IPS-NIHi7 (cell line): ENCODE results near the gene VSNL1.
A peak's percentile ranks its signal among the peaks of the same experiment; 100 is the strongest.

Source experiments
- DNase-seq: peaks from one replicate; pipeline ENCODE4 v3.0.0; 2012; ENCODE audit warnings: mixed read lengths; ENCODE audit errors: extremely low spot score

Gene VSNL1

DNA sequence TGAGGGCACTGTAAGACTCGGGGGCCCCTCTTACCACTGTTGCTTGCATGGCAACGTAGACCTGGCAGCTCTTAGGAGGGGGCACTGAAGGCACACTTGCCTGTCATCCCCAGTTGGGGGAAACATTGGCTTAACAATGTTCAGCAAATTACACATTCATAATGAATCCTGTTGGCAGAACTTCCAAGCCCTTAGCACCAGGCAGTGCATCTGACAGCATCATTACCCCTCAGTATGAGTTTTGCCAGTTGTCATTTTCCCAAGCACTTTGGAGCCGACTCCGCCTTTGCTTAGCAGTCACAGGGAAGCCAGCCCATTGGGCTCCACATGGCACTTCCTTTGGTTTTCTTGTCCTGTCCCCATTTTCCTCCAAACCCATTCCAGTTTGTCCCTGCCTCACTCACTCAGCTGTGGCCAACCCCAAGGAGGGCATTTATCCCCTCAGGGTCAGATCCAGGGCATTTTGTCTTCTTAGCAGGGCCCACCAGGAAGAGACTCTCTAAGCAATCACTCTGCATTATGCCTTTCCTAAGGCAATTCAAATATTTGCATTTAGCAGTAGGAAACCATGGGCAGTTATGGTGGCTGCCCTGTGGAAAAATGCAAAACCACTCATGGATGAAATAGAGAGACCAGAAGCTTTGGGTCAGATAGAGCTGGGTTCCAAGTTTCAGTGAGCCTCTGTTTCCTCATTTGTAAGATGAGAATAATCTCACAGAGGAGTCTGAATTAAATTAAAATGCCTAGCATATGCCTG, 73.9 kb downstream of the VSNL1 start:
- no peak for DNase-seq

DNA sequence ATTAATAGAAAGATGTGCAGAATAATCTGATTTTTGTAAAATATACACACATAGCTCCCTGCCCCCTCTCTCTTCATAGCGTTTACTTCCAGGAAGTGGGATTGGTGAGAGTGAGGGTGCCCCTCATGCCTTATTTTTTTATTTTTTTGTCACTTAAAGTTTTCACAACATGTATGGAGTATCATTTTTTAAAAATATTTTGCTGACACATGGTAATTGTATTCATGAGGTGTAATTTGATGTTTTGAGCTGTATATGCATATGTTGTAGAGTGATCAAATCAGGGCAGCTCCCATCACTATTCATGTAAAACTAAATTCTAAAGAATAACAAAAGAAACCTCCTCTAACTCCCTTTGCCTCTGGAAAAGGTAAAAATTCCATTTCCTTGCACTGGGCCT, 74.7 kb downstream of the VSNL1 start:
- DNase-seq, result no peak

DNA sequence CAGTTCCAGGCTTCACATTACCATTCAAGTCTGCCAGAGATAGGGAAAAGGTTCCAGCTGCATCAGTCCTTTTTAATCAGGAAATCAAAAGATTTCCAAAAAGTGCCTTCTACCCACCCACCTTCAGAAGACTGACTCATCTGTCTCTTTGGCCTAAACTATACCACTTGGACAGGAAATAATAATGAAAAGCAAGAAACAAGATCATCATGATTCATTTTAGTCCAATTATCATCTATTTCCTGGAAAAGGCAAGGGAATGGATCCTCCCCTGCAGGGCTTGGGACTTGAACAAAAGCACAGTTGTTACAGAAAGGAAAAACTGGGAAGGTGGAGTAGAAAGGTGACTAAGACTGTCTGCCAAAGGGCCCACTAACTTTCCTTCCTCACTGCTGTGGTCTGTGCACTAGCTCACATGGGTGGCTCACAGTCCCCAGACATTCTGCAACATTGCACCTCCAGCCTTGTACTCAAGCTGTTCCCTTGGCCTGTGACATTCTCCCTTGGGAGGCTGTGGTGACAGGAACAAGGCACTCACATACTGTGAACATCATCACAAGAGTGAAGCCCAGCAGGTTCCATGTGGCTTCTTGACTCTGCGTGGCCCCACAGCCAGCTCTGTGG, 75.3 kb downstream of the VSNL1 start:
- DNase-seq, result no peak

DNA sequence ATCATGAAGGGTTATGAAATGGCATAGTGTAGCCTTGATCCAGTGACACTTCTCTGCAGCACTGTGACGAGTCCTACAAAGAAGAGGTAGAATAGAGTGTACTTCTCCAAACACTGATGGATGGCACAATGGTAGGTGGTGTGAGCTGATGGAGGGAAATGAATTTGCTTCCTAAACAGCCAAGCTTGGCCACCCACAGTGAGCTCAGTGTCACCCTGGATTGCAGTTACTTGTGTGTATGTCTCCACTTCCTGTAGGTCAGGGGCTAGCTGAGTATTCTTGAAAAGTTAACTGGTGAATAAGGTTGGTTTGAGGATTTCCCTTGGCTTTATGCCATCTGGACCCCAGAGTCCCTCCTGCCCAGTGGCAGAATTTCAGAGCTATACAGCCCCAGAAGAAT, 75.9 kb downstream of the VSNL1 start:
- no peak for DNase-seq

DNA sequence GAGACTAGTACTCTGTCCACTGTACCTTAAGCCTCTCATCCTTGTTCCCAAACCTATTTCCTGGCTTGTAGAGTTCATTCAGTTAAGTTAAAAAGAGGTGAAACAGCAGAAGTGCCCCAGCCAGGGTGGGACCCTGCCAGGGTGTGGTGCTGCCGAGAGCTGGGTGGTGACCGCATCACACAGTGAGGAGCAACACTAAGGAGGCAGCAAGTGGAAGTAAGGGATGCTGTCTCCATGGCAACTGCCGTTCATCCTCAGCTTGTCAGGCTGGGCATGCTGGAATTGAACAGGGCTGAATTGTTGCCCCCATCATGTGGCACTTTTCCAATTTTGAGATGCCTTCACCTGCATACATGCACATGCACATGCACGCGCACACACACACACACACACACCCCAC, 77.0 kb downstream of the VSNL1 start:
- no peak for DNase-seq

DNA sequence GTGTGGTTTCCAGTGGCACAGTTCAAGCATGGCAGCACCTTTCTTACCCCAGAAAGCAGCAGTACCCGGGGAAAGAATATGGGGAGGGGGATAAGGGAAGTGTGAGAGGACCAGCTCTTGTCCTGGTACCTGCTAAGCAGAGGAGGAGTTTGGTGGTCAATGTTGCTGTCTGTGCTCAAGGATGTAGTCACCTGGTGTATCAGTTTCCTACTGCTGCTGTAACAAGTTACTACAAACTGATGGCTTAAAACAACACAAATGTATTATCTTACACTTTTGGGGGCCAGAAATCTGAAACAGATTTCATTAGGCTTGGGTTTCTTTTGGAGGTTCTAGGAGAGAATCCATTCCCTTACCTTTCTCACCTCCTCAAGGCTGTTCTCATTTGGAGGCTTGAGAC, 77.5 kb downstream of the VSNL1 start:
- DNase-seq, result no peak

DNA sequence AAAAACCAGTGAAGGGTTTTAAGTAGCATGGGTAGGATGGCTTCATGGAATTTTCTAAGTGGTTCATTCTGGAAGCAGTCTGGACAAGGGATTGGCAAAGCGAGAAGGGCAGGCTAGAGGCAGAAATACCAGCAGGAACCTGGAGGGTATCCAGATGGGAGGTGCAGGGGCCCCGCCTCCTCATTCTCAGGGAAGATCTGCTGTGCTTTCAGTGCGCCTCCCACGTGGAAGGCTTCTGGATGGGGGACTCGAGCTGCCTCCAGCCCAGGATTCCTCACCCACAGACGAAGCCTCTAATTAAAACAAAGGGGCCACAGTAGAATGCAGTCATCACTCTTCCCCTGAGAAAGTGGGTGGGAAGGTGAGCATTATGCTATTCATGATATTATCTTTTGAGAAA, 79.8 kb downstream of the VSNL1 start:
- peak; percentile 45 for DNase-seq

DNA sequence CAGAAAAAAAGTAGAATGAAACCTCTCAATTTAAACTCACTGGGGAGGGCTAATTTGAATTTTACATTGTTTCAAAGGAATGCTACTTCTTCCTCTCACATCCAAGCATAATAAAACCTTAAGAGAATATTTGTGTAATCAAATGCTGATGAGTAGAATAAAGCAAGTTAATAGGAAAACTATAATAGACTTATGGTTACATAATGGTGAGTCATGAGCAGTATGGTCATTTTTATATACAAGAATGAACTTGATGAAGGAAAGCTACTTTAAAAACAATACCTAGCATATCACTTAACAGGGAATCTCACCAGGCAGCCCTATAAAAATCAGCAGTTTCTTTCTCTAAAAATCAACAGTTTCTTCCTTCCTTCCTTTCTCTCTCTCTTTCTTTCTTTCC, 80.3 kb downstream of the VSNL1 start:
- DNase-seq, result no peak

DNA sequence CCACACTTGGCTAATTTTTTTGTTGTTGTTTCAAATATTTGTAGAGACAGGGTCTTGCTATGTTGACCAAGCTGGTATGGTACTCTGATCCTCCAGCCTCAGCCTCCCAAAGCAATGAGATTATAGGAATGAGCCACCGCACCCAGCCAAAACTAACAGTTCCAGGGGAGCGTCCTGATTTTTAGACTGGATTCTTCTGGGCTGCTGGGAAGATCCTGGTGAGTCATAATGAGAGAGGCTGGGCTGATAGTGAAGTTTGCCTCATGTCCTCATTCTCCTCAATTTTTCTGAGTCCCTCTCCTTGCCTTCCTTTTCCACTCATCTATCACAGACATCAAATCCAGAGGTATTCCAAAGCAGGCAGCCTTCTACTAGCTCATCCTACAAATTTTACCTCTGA, 81.3 kb downstream of the VSNL1 start:
- DNase-seq, result no peak

DNA sequence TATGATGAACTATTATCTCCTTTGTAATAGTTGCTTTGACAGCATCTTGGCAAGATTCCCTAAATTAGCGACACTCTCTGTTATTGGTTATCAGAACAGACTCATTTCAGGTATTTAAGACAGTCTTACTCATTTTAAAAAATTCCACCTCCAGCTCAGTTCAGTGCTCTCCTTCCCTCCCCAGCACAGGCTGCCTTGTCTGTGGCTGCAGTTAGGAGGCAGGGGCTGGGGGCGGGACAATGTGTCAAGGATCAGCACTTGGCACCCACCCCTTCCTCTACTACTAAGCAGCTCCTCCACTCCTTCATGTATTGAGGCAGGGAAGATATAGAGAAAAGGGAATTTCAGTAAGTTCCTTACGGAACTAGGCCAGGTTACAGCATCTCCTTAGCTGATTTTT, 85.0 kb downstream of the VSNL1 start:
- DNase-seq, result no peak

DNA sequence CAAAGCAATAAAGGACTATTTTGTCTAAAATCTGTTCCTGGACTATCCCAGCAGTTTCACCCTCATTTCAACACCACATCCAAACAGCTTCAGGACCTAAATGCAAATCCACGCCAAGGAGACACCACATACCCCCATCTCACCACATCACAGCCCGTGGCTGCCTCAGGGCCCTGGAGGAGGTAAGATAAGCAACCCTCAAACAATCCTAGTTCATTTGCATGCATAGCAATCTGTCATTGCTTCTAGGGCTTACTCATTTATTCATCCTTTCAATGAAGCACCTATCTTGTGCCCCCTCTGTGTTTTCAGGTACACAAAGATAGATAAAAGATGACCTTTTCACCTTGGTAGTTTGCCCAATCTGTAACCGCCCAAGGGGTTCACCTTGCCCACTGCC, 86.5 kb downstream of the VSNL1 start:
- no peak for DNase-seq

DNA sequence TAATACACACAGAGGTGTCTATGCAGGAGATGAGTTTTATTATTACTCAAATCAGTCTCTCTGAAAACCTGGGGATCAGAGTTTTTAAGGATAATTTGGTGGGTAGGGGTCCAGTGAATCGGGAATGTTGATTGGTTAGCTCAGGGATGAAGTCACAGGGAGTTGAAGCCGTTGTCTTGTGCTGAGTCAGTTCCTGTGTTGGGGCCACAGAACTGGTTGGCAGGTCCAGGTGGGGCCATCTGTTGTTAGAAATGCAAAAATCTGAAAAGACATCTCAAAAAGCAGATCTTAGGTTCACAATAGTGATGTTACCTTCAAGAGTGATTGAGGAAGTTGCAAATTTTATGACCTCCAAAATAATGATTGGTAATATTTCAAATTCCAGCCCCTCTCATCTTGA, 86.9 kb downstream of the VSNL1 start:
- DNase-seq, result no peak

DNA sequence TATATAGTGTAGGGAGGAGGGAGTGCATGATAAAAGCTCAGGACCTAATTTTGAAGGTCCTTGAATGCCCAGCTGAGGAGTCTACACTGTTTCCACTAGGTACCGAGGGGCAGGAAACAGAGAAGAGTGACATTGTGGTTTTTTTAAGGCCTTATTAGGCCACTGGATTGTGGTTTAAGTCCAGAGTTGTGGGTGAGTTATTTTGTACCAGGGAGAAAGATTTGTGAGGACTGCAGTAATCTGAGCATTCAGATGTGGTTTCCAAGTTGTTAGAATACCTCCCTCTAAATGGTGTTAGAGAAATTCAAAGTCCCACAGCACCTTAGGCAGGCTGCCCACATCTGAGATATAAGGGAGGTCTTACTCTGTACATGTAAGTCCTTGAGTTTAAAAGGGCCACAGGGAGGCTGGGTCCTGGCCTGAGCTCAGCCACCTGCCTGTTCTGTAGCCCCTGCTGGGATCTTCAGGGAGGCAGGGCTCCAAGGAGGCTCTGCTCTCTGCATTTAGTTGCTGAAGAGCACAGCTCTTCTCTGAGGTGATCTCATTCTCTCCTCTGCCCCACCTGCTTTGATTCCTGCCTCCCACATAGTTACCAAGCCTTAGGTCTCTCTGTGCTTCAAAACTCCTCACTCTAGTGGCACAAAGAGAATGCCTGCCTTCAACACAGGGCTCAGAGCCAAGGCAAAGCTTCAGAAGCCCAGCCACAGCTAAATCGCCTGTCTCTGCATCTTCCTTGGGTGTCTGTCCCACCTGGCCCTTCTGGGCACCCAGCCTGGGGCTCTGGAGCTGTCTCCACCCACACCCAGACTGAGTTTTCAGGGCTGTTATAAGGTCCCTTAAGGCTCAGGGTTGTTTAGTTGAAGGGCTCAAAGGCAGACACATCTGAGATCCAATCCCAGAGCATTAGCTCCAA, 88.1 kb downstream of the VSNL1 start:
- no peak for DNase-seq

DNA sequence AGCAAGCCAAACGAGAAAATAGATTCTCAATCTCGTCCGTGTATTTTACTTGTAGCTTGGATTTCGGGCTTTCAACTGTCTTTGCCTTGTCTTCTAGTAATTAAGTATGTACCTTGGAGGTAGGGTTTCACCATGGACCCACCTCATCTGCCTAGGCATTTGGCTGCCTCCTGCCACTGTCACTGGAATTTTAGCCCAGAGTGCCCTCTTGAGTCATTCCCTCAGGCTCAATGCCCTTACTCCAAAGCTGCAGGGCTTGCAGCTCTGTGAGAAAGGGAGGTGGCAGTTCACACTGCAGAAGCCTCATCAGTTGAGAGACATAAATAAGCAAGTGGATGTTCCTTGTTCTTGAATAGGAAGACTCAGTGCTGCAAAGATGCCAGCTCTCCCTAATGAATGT, 89.6 kb downstream of the VSNL1 start:
- DNase-seq, result no peak

DNA sequence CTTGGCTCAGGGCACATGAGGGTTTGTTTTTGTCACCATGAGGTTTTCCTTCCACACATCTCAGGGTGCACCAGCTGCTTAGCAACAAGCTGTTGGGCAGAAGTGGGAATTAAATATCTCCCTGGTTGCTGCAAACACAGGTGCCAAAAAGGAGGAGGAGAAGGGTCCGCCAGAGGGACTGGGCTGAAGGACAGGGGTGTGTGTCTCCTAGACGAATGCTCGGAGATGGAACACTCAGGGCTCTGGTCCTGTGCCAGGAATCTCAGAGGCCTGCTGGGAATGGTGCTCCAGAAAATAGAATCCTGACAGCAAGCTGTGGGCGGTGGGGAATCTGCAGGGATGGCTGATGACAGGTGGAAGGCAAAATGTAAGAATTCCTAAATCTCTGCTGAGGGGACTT, 94.5 kb downstream of the VSNL1 start:
- DNase-seq, result no peak

DNA sequence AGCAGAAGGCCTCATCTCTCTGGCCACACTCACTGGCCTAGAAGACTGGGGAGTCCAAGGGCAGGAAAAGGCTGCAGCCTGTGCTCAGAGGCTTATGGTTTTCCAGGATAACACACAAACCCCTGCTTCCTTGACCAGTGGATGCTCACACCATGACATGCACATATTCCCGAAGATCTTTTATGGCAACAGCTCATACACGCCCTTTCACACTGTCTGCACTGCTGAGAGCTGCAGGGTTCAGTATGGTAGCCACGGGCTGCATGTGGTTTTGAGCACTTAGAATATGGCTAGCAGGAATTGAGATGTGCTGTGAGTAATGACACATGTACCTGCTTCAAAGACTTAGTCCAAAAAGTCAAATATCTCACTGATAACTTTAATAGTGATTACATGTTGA, 95.8 kb downstream of the VSNL1 start:
- no peak for DNase-seq

DNA sequence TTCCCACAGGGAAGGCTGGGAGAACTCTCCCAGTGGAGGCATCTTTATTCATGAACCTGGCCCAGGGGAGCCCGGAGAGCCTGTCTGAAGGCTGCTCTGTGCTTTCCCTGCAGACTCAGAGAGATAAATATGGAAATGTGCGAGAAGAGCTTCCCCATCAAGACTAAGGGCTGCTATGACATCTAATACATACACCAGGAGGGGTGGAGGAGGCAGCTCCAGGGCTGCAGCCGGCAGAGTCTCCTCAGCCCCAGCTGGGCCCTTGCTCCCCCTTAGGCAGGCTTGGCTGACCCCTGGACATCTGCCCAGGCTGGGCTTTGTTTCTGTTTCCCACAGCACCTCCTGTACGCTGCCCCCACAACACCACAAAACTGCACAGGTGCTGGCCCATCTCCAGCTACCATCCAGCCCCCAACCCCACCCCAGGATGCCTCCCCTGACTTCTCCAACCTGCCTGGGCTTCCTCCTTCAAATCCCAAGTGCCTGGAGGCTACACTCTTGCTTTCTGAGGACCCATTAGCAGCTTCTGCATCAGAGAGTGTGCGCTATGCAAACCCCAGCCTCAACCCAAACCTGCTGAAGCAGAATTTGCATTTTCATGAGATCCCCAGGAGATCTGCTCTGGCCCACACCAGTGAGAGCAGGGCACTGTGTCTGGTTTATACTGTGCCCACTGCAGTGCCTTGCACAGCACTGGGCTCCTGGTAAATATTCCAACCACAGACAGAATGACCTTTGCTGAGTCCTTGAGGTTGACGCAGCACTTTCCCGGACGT, 96.8 kb downstream of the VSNL1 start:
- DNase-seq, result peak; percentile 30

DNA sequence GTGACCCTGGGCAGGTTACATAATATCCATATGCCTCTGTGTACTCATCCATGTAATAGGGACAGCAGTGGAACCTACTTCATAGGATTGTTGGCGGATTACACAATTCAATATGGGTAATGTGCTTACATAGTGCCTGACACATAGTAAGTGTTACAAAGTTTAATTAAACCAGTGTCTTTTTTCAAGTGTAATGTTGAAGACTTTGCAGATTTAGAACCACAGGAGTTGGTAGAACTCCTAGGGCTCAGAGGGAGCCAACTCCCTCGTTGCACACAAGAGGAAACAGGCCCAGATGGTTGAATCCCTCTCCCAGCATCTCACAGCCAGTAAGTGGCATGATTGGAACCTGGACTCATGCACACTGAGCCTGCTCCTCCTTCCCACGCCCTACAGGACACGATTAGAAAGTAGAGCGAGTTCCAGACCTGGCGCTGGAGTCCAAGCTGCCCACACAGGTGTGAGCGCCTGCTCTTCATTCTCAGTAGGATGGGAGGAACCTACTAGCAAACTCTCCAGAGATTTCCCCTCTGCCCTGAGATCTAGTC, 97.8 kb downstream of the VSNL1 start:
- no peak for DNase-seq

DNA sequence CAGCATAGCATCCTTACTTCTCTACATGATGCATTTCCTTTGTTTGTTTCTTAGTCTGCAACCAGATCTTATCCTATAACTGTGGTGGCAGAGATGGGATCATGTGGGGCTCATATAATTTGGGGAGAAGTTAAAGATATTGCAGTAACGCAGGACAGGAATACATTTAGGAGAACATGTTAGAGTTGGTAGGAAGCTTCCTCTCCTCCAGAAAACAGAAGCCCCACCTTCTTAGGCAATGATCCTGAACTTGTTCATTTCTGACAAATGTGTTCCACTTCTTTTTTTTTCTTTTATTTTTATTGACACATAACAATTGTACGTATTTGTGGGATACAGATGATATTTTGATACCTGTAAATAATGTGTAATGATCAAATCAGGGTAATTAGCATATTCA, 99.9 kb downstream of the VSNL1 start:
- no peak for DNase-seq

DNA sequence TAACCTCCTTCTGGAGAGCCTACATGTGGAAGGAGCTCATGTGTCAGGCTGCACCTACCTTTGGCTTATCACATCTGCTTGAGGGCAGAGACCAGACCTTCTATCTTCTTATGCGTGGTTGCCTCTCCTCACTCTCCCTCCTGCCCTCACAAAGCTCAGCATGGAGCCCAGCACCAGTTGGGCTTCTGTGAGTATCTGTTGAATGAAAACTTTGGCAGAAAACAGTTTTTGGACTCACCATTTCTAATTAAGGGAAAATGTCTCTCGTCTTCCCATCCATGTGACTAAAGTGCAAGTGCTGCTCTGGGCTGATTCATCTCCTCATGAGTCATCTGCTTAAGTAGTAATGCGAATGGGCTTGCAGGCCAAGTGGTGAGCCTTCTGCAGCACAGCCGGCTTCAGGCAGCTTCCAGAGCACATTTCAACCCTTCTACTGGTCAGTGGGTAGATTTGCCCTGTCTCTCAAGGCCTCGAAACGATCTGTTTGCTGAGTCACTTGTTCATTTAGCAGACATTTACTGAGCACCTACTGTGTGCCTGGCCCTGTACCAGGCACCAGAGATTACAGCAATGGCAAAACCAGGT, 102.6 kb downstream of the VSNL1 start:
- DNase-seq, result peak; percentile 59

DNA sequence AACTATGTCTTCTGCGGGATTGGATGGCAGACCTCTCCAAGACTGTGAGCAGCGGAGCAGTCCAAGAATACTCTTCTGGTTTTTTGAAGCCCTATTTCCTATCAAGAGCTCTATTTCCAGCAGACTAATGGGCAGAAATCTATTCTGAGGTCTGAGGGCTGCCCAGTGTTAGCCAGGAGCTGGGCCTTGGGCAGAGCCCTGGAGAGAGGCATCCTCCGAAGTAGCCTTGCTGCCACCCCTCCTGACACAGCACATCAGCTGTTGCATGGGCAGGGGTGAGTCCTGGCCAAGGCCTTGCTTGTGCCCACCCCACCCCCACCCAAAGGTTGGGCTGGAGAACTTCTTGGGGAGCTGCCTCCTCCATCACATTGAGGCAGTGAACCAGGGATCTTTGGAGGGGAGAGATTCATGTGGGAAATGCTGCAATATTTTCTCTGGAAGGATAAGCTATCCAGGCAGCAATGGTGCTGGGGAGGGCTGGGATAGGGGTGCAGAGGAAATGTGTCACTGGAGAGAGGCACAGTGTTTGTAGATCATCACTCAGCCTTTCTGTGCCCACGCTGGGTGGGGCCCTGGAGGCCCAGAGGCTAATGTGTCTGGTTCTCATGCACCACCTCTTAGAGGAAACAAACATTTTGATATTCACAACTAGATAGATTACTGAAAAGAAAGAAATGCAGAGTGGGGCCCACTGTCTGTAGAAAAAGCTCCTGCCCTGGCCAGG, 104.7 kb downstream of the VSNL1 start:
- no peak for DNase-seq
